A673 (cell line): ENCODE measurements around the gene ADAT2.

Experiments used
- EZH2 ChIP-seq: fragments of 200-600 bp; sonication (generic); IDR thresholded peaks from 2 replicates; pipeline ENCODE4 v1.6.1; 2017; ENCODE audit warnings: borderline replicate concordance, low read depth, mild to moderate bottlenecking, mixed read lengths, antibody characterized with exemption, low read length; ENCODE audit not compliant: poor library complexity, severe bottlenecking
- TF ChIP-seq, protein P1 (sequence below): fragments of 300-800, 200-600 bp; sonication (generic); conservative IDR thresholded peaks from 2 replicates; pipeline ENCODE4 v1.5.1; 2017; ENCODE audit warnings: low read depth, mild to moderate bottlenecking, antibody characterized with exemption, low read length, moderate library complexity, mixed read lengths

DNA sequence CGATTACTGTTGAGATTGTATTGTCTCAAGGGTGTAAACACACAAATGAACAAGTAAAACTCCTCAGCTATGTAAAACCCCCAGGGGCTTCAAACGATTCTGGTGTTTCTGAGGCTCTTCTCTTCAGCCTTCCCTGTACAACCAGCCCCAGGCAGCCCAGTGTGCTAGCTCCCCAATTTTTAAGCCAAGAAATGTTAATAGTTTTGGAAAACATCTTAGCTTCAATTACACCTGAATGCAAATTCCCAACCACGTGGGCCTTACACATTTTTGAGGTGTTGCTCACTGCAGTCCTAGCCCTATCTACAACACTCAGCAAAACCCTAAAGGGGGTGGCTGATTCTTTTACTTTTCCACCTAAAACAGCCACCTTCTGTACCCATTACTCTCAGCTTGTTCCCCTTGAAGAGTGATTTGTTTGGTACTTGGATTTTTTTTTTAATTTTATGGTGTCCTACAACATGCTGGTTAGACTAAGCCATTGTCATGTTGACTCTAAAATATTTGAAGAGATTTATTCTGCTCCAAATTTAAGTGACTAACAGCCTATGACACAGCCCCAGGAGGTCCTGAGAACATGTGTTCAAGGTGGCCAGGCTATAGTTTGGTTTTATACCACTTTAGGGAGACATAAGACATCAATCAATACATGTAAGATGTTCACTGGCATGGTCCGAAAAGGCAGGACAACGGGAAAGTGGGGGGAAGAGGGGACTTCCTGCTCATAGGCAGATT is 48.7 kb downstream of the ADAT2 start:
- TF ChIP-seq, protein P1, sequence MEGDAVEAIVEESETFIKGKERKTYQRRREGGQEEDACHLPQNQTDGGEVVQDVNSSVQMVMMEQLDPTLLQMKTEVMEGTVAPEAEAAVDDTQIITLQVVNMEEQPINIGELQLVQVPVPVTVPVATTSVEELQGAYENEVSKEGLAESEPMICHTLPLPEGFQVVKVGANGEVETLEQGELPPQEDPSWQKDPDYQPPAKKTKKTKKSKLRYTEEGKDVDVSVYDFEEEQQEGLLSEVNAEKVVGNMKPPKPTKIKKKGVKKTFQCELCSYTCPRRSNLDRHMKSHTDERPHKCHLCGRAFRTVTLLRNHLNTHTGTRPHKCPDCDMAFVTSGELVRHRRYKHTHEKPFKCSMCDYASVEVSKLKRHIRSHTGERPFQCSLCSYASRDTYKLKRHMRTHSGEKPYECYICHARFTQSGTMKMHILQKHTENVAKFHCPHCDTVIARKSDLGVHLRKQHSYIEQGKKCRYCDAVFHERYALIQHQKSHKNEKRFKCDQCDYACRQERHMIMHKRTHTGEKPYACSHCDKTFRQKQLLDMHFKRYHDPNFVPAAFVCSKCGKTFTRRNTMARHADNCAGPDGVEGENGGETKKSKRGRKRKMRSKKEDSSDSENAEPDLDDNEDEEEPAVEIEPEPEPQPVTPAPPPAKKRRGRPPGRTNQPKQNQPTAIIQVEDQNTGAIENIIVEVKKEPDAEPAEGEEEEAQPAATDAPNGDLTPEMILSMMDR, result no peak
- no peak for TF ChIP-seq EZH2
